HEK293 (cell line): ENCODE results near the gene HMGN1.

Source experiments
- GLIS1 ChIP-seq: fragments of 450-650 bp; formaldehyde crosslinking; IDR thresholded peaks from 2 replicates; pipeline ENCODE4 v1.5.1; 2016; ENCODE audit warnings: missing biosample characterization, missing genetic modification characterization
- HIC1 ChIP-seq: fragments of 450-650 bp; formaldehyde crosslinking; IDR thresholded peaks from 2 replicates; pipeline ENCODE4 v1.5.1; 2016; ENCODE audit warnings: missing biosample characterization, missing genetic modification characterization
- INSM2 ChIP-seq: fragments of 450-650 bp; formaldehyde crosslinking; IDR thresholded peaks from 2 replicates; pipeline ENCODE4 v1.5.1; 2016; ENCODE audit warnings: missing biosample characterization, missing genetic modification characterization
- PRDM10 ChIP-seq: fragments of 450-650 bp; formaldehyde crosslinking; IDR thresholded peaks from 2 replicates; pipeline ENCODE4 v1.5.1; 2016; ENCODE audit warnings: missing biosample characterization, missing genetic modification characterization
- PRDM2 ChIP-seq: fragments of 450-650 bp; formaldehyde crosslinking; IDR thresholded peaks from 2 replicates; pipeline ENCODE4 v1.5.1; 2016; ENCODE audit warnings: missing biosample characterization, missing genetic modification characterization, borderline replicate concordance
- SCRT1 ChIP-seq: fragments of 450-650 bp; formaldehyde crosslinking; IDR thresholded peaks from 2 replicates; pipeline ENCODE4 v1.5.1; 2016; ENCODE audit warnings: missing biosample characterization, missing genetic modification characterization, borderline replicate concordance
- SP2 ChIP-seq: fragments of 450-650 bp; formaldehyde crosslinking; IDR thresholded peaks from 2 replicates; pipeline ENCODE4 v1.5.1; 2016; ENCODE audit warnings: missing biosample characterization, missing genetic modification characterization
- SP7 ChIP-seq: fragments of 450-650 bp; formaldehyde crosslinking; IDR thresholded peaks from 2 replicates; pipeline ENCODE4 v1.5.1; 2016; ENCODE audit warnings: missing biosample characterization, missing genetic modification characterization
- ZBTB11 ChIP-seq: fragments of 450-650 bp; formaldehyde crosslinking; conservative IDR thresholded peaks from 2 replicates; pipeline ENCODE4 v1.5.1; 2016; ENCODE audit warnings: low read depth, missing biosample characterization, missing genetic modification characterization
- ZBTB26 ChIP-seq: fragments of 450-650 bp; formaldehyde crosslinking; optimal IDR thresholded peaks from 2 replicates; pipeline ENCODE3; 2016; ENCODE audit warnings: missing biosample characterization, mild to moderate bottlenecking, missing genetic modification characterization
- ZFP69B ChIP-seq: fragments of 450-650 bp; formaldehyde crosslinking; IDR thresholded peaks from 2 replicates; pipeline ENCODE4 v1.5.1; 2016; ENCODE audit warnings: missing biosample characterization, missing genetic modification characterization
- ZNF518A ChIP-seq: fragments of 450-650 bp; formaldehyde crosslinking; conservative IDR thresholded peaks from 2 replicates; pipeline ENCODE4 v1.5.1; 2016; ENCODE audit warnings: low read depth, missing biosample characterization, missing genetic modification characterization

HMGN1 gene

GRCh38 chr21:39379986-39380891 lies 31.4 kb upstream of the HMGN1 start (continued):
- no peak for TF ChIP-seq PRDM2 (tag by site-specific recombination)
- peak; percentile 63 for TF ChIP-seq SP7 (tag by site-specific recombination)
- TF ChIP-seq GLIS1 (tag by site-specific recombination) = peak; percentile 74
- TF ChIP-seq SP2 (tag by site-specific recombination) = peak; percentile 84
- peak; percentile 72 for TF ChIP-seq ZBTB11 (tag by site-specific recombination)
- TF ChIP-seq ZBTB26 (tag by site-specific recombination) = peak; percentile 80
- peak; percentile 43; the same call in 1 of the 2 replicates for TF ChIP-seq ZFP69B (tag by site-specific recombination)
- 0 out of 2 replicates have a peak, but pooled peaks have one; percentile 12 for TF ChIP-seq INSM2 (tag by site-specific recombination)
- no peak for TF ChIP-seq HIC1 (tag by site-specific recombination)
- peak; percentile 32 for TF ChIP-seq PRDM10 (tag by site-specific recombination)
- 0 out of 2 replicates have a peak, but pooled peaks have one; percentile 16 for TF ChIP-seq ZNF518A (tag by site-specific recombination)
- TF ChIP-seq SCRT1 = no peak
